Measurements from ENCODE around the gene ACKR1.

The ACKR1 gene

DNA sequence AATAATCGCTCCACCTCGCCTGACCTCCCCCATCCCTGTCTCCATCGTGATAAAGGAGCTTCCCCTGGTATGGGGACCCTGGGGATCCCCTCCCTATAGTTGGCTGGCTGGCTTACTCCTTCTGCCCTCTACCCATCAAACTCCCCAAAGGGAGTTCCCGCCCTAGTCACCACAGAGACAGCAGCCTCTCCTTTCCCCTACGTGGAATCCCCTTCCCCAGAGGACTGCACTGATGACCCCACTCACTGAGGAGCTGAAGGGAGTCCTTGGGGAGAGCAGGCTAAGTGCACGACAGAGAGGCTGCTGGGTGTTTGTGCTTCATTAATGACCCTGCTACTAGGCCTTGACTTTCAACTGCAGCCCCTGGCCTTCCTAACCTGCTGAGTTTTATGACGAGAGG, 31.4 kb upstream of the ACKR1 start:
- H3K4me1 Mint-ChIP-seq = peaks cover 24% of the 10 kb centered on the region
- no peak for DNase-seq
- no peaks in the 10 kb centered on the region for H3K36me3 Mint-ChIP-seq (ENCODE audit: low read depth)
- TF ChIP-seq, protein P1, sequence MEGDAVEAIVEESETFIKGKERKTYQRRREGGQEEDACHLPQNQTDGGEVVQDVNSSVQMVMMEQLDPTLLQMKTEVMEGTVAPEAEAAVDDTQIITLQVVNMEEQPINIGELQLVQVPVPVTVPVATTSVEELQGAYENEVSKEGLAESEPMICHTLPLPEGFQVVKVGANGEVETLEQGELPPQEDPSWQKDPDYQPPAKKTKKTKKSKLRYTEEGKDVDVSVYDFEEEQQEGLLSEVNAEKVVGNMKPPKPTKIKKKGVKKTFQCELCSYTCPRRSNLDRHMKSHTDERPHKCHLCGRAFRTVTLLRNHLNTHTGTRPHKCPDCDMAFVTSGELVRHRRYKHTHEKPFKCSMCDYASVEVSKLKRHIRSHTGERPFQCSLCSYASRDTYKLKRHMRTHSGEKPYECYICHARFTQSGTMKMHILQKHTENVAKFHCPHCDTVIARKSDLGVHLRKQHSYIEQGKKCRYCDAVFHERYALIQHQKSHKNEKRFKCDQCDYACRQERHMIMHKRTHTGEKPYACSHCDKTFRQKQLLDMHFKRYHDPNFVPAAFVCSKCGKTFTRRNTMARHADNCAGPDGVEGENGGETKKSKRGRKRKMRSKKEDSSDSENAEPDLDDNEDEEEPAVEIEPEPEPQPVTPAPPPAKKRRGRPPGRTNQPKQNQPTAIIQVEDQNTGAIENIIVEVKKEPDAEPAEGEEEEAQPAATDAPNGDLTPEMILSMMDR (IDR thresholded peaks at IDR 0.05) = no peak
- peak overlapping the region; percentile 9 for H3K4me3 Mint-ChIP-seq
- H3K9me3 Mint-ChIP-seq = no peaks in the 10 kb centered on the region
- no peak overlapping the region for H3K27ac Mint-ChIP-seq
- H3K27me3 Mint-ChIP-seq (ENCODE audit: low read depth, poor library complexity) = peaks cover 65% of the 10 kb centered on the region

DNA sequence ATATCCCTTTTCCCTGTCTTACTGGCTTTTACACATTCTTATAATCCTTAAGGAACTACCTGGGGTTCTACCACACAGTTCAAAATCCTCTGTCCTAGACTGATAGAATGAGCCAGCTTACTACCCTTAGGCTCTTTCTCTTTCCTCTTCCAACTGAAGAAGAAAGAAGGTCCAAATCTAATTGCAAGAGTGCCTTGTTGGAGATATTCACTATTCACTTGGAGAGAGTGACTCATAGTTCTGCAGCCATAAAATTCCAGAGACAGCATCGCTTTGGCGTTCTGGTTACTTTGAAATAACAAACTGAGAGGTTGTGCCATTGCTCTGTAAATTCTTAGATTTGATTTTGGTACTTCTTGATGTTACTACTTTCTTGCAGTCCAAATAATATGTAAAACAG, 29.1 kb upstream of the ACKR1 start:
- DNase-seq = no peak
- no peak overlapping the region for H3K27ac Mint-ChIP-seq
- no peaks in the 10 kb centered on the region for H3K36me3 Mint-ChIP-seq (ENCODE audit: low read depth)
- peaks cover 49% of the 10 kb centered on the region for H3K27me3 Mint-ChIP-seq (ENCODE audit: low read depth, poor library complexity)
- H3K4me3 Mint-ChIP-seq = no peak overlapping the region
- peaks cover 20% of the 10 kb centered on the region for H3K4me1 Mint-ChIP-seq
- no peaks in the 10 kb centered on the region for H3K9me3 Mint-ChIP-seq
- TF ChIP-seq, protein P1 (IDR thresholded peaks at IDR 0.05) = no peak

DNA sequence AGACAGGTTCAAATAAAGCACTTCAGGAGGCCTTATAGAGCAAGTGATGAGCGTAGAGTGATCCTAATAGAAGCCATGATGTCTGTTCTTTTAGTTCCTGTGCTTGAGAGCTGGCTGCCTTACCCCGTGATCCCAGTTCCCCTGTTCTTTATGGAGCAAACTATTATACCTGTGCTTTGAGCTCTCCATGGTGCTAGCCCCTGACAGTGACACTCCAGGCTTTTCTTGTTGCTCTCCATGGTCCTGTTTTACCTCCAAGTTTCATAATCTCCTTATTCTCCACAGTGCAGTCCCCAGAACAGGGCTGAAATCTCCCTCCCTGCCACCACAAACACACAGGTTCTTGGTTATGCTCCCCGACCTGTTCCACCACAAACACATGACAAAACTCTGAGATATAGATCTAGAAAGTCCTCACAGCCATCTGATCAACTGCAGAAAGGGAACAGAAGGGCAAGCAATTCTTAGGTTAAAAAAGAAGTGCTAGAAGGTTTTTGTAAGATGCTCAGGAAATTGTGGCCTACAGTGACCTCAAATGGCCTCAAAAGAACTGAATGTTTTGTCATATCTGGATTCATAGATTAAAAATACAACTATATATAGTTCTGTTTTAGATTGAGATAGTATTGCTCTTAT, 27.3 kb upstream of the ACKR1 start:
- H3K27ac Mint-ChIP-seq = no peak overlapping the region
- peaks cover 9% of the 10 kb centered on the region for H3K4me1 Mint-ChIP-seq
- H3K27me3 Mint-ChIP-seq (ENCODE audit: low read depth, poor library complexity) = peaks cover 45% of the 10 kb centered on the region
- no peaks in the 10 kb centered on the region for H3K36me3 Mint-ChIP-seq (ENCODE audit: low read depth)
- no peaks in the 10 kb centered on the region for H3K9me3 Mint-ChIP-seq
- H3K4me3 Mint-ChIP-seq = no peak overlapping the region
- DNase-seq = peak; percentile 79
- TF ChIP-seq, protein P1 (IDR thresholded peaks at IDR 0.05) = no peak

DNA sequence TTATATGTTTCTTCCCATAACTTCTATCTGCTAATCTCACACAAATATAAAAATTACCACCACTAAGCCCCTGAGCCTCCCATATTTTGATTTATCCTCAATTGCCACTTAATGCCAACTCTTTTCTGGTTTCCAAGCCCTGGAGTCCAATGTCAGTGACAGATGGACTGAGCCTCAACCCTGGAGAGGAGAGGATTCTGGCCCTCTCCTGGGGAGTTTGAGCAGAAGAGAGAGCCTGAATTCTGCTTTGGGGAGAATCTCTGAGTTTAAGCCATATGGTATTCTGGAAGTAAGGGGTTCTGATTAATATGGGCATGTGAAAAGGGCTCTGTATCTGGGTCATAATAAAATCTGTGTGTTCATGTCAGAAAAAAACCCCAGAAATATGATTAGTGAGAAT, 24.8 kb upstream of the ACKR1 start:
- no peak for DNase-seq
- Mint-ChIP-seq H3K36me3 (ENCODE audit: low read depth) (no peaks in the 10 kb centered on the region), H3K4me3 (no peak overlapping the region), H3K27ac (no peak overlapping the region), H3K27me3 (ENCODE audit: low read depth, poor library complexity) (peaks cover 23% of the 10 kb centered on the region), H3K4me1 (peaks cover 7% of the 10 kb centered on the region), H3K9me3 (no peaks in the 10 kb centered on the region)
- TF ChIP-seq, protein P1 (IDR thresholded peaks at IDR 0.05) = no peak

DNA sequence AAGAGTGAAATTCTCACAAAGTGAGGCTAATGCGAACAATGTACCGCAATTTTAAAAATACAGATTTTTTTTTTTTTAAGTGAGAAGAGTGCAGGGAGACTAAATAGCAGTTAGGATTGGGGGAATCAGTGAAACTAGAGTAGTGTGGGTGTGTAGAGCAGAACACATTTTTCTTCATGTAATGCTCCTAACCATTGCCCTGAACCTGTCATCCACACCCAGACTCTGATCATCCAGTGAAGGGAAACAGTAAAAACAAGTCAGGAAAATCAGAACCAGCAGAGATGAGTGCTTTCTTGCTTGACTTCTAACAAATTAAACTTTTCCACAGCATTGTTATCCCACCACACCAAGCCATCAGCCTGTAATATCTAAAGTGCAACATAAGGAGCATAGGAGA, 24.2 kb upstream of the ACKR1 start:
- H3K9me3 Mint-ChIP-seq = no peaks in the 10 kb centered on the region
- H3K4me3 Mint-ChIP-seq = no peak overlapping the region
- H3K27ac Mint-ChIP-seq = no peak overlapping the region
- TF ChIP-seq, protein P1 (IDR thresholded peaks at IDR 0.05) = no peak
- H3K36me3 Mint-ChIP-seq (ENCODE audit: low read depth) = no peaks in the 10 kb centered on the region
- H3K27me3 Mint-ChIP-seq (ENCODE audit: low read depth, poor library complexity) = peaks cover 17% of the 10 kb centered on the region
- DNase-seq = no peak
- peaks cover 7% of the 10 kb centered on the region for H3K4me1 Mint-ChIP-seq

DNA sequence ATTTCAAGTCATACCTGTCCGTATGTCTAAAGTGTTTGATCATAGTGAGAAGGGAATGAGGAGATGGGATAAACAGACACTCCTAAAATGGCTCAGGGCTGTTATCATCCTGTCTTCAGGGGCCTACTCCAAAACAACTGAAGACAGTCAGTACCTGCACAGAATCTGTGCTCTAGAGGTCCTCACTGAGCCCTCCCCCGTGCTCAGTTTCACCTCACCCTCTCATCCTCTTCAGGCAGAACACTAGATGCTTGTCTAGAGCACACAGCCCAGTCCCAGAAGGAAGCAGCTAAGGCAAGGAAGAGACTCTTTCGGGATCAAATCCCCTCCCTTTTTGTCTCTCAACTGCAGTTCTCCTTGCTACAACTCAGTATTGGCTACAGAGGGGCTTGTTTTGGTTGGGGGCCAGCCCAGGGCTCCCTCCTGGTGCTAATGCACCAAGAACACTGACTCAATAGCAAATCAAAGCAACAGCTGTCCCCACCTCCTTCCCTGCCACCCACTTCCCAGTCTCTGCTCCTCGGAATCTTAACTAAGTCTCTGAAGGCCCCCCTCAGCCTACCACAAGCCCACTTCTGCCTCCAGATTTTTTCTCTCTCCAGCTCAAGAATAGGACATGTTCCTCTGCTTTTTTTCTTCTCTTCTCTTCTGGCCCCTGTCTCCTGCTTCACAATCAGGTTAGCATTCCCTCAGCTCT, 23.2 kb upstream of the ACKR1 start:
- Mint-ChIP-seq H3K4me1 (peaks cover 11% of the 10 kb centered on the region), H3K4me3 (no peak overlapping the region), H3K27ac (no peak overlapping the region), H3K27me3 (ENCODE audit: low read depth, poor library complexity) (peaks cover 16% of the 10 kb centered on the region), H3K36me3 (ENCODE audit: low read depth) (no peaks in the 10 kb centered on the region), H3K9me3 (no peaks in the 10 kb centered on the region)
- TF ChIP-seq, protein P1 (IDR thresholded peaks at IDR 0.05) = no peak
- no peak for DNase-seq

Data from nephron progenitor cell (in vitro differentiated cells).